ENCODE data around the gene KCNJ16. TPM values are rescaled to one million over a fixed set of nuclear protein-coding genes. Genes with fewer than 3 reads are reported as not detected.

KCNJ16 gene
- total and polyA plus RNA-seq, 2 of the 13 experiments (the other 11 are each of a cell fraction or from before 2014, with no cell fraction given): not detected

- TF ChIP-seq, protein P1, sequence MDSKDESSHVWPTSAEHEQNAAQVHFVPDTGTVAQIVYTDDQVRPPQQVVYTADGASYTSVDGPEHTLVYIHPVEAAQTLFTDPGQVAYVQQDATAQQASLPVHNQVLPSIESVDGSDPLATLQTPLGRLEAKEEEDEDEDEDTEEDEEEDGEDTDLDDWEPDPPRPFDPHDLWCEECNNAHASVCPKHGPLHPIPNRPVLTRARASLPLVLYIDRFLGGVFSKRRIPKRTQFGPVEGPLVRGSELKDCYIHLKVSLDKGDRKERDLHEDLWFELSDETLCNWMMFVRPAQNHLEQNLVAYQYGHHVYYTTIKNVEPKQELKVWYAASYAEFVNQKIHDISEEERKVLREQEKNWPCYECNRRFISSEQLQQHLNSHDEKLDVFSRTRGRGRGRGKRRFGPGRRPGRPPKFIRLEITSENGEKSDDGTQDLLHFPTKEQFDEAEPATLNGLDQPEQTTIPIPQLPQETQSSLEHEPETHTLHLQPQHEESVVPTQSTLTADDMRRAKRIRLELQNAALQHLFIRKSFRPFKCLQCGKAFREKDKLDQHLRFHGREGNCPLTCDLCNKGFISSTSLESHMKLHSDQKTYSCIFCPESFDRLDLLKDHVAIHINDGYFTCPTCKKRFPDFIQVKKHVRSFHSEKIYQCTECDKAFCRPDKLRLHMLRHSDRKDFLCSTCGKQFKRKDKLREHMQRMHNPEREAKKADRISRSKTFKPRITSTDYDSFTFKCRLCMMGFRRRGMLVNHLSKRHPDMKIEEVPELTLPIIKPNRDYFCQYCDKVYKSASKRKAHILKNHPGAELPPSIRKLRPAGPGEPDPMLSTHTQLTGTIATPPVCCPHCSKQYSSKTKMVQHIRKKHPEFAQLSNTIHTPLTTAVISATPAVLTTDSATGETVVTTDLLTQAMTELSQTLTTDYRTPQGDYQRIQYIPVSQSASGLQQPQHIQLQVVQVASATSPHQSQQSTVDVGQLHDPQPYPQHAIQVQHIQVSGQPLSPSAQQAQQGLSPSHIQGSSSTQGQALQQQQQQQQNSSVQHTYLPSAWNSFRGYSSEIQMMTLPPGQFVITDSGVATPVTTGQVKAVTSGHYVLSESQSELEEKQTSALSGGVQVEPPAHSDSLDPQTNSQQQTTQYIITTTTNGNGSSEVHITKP (CRISPR knock-in tag; IDR thresholded peaks at IDR 0.05; ENCODE audit: low read depth): no peak
- TF ChIP-seq KMT2A (CRISPR knock-in tag; IDR thresholded peaks at IDR 0.05) (no peak), GABPA (IDR thresholded peaks at IDR 0.05; ENCODE audit: low read depth, low read length) (no peak), GABPA (CRISPR knock-in tag; IDR thresholded peaks at IDR 0.05; ENCODE audit: low read depth) (no peak), SRF (IDR thresholded peaks at IDR 0.05; ENCODE audit: low read depth, low read length) (no peak), MED8 (CRISPR knock-in tag; IDR thresholded peaks at IDR 0.05; ENCODE audit: insufficient replicate concordance) (no peak), YEATS2 (CRISPR knock-in tag; IDR thresholded peaks at IDR 0.05; ENCODE audit: borderline replicate concordance) (no peak), SAFB2 (CRISPR knock-in tag; IDR thresholded peaks at IDR 0.05; ENCODE audit: borderline replicate concordance, low read depth) (no peak)
- TF ChIP-seq, protein P2, sequence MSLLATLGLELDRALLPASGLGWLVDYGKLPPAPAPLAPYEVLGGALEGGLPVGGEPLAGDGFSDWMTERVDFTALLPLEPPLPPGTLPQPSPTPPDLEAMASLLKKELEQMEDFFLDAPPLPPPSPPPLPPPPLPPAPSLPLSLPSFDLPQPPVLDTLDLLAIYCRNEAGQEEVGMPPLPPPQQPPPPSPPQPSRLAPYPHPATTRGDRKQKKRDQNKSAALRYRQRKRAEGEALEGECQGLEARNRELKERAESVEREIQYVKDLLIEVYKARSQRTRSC (CRISPR knock-in tag; IDR thresholded peaks at IDR 0.05; ENCODE audit: low read depth): no peak
- TF ChIP-seq, protein P3, sequence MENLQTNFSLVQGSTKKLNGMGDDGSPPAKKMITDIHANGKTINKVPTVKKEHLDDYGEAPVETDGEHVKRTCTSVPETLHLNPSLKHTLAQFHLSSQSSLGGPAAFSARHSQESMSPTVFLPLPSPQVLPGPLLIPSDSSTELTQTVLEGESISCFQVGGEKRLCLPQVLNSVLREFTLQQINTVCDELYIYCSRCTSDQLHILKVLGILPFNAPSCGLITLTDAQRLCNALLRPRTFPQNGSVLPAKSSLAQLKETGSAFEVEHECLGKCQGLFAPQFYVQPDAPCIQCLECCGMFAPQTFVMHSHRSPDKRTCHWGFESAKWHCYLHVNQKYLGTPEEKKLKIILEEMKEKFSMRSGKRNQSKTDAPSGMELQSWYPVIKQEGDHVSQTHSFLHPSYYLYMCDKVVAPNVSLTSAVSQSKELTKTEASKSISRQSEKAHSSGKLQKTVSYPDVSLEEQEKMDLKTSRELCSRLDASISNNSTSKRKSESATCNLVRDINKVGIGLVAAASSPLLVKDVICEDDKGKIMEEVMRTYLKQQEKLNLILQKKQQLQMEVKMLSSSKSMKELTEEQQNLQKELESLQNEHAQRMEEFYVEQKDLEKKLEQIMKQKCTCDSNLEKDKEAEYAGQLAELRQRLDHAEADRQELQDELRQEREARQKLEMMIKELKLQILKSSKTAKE (CRISPR knock-in tag; IDR thresholded peaks at IDR 0.05; ENCODE audit: borderline replicate concordance): no peak
Measured at GRCh38 chr17:70031341-70031740, 43.7 kb upstream of the KCNJ16 start (continued).

Data from HepG2 (cell line).